ENCODE data around the gene FRA10AC1. TPM values are rescaled to one million over a fixed set of nuclear protein-coding genes. Genes with fewer than 3 reads are reported as not detected.

FRA10AC1 gene
- total and polyA plus RNA-seq, 2 of the 4 experiments (the other 2 are of a cell fraction): 1.6 to 4.9 TPM

- TF ChIP-seq CHD1 (IDR thresholded peaks at IDR 0.05; ENCODE audit: low read depth, low read length) (no peak), MAFK (IDR thresholded peaks at IDR 0.05; ENCODE audit: low read depth, low read length) (no peak), FOS (IDR thresholded peaks at IDR 0.05; ENCODE audit: low read depth, low read length) (no peak), RAD21 (IDR thresholded peaks at IDR 0.05; ENCODE audit: low read length) (no peak), RFX5 (IDR thresholded peaks at IDR 0.05; ENCODE audit: low read depth, low read length) (no peak), ELK1 (IDR thresholded peaks at IDR 0.05; ENCODE audit: borderline replicate concordance, low read depth, low read length) (no peak), MAZ (IDR thresholded peaks at IDR 0.05; ENCODE audit: borderline replicate concordance, low read depth, low read length) (no peak), SMC3 (IDR thresholded peaks at IDR 0.05; ENCODE audit: low read depth, low read length) (no peak), RCOR1 (IDR thresholded peaks at IDR 0.05; ENCODE audit: insufficient replicate concordance, low read length) (no peak), MXI1 (IDR thresholded peaks at IDR 0.05; ENCODE audit: borderline replicate concordance, low read depth, low read length) (no peak)
- TF ChIP-seq, protein P1, sequence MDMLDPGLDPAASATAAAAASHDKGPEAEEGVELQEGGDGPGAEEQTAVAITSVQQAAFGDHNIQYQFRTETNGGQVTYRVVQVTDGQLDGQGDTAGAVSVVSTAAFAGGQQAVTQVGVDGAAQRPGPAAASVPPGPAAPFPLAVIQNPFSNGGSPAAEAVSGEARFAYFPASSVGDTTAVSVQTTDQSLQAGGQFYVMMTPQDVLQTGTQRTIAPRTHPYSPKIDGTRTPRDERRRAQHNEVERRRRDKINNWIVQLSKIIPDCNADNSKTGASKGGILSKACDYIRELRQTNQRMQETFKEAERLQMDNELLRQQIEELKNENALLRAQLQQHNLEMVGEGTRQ (IDR thresholded peaks at IDR 0.05; ENCODE audit: low read depth, low read length): no peak
- H3K4ac ChIP-seq (ENCODE audit: low read depth, low read length): no peak overlapping the region
- intact Hi-C loops (cut with micrococcal nuclease) (no loop called here), dilution Hi-C loops (cut with HindIII; ENCODE audit: low sequenced_read_pairs, unreplicated experiment) (no loop called here), in situ Hi-C loops (cut with MboI; ENCODE audit: low sequenced_read_pairs) (no loop called here)
- no peak overlapping the region for H3K56ac ChIP-seq (ENCODE audit: extremely low read depth, insufficient read depth, low read length)
- no peak overlapping the region for H4K91ac ChIP-seq (ENCODE audit: insufficient read depth, low read depth, low read length)
- DNase-seq: no peak
- no peaks in the 10 kb centered on the region for H3K9me3 ChIP-seq (ENCODE audit: control insufficient read depth, insufficient read depth, low read length)
- H4K20me1 ChIP-seq (ENCODE audit: insufficient read depth, low read length): no peaks in the 10 kb centered on the region
- H3K4me1 ChIP-seq (ENCODE audit: control insufficient read depth, insufficient read depth, low read length): no peaks in the 10 kb centered on the region
- ChIA-PET POLR2A (ENCODE audit: unreplicated experiment) (no interaction called here), CTCF (no interaction called here)
- H2BK15ac ChIP-seq (ENCODE audit: low read depth, low read length): no peak overlapping the region
- H3K4me3 ChIP-seq (ENCODE audit: insufficient read depth, low read depth, low read length): no peak overlapping the region
- no peak overlapping the region for H3K18ac ChIP-seq (ENCODE audit: low read depth, low read length)
- H3K9ac ChIP-seq (ENCODE audit: low read depth, low read length): no peak overlapping the region
- H3K9me1 ChIP-seq (ENCODE audit: insufficient read depth, low read length): no peaks in the 10 kb centered on the region
- H3K27me3 ChIP-seq (ENCODE audit: control insufficient read depth, insufficient read depth, low read length): peaks cover 15% of the 10 kb centered on the region
- no peak overlapping the region for H3K4me2 ChIP-seq (ENCODE audit: low read depth, low read length)
- WGBS, 2 experiments (ENCODE audit: extremely low coverage in 2 of 2, insufficient read length in 1 of 2): 69% methylated on average over 4 of the region's 7 CpGs; no CpG with 5 or more reads in 1 of the 2 experiments
- ATAC-seq (ENCODE audit: low read depth): no peak
- no peaks in the 10 kb centered on the region for H3K36me3 ChIP-seq (ENCODE audit: control insufficient read depth, insufficient read depth, low read length)
- no peak overlapping the region for H2BK5ac ChIP-seq (ENCODE audit: low read depth, low read length, poor library complexity, severe bottlenecking)
- H2BK20ac ChIP-seq (ENCODE audit: low read depth, low read length): no peak overlapping the region
- no TSS peak for BruUV-seq (replicated peaks)
- no peak overlapping the region for H2AK9ac ChIP-seq (replicated peaks; ENCODE audit: low read depth, low read length, poor library complexity)
- H4K8ac ChIP-seq (ENCODE audit: low read depth in 2 of 2, low read length in 2 of 2): no peak overlapping the region
- H3K23ac ChIP-seq (ENCODE audit: low read depth, low read length): no peak overlapping the region
- H2AK5ac ChIP-seq (ENCODE audit: low read depth, low read length): no peak overlapping the region
- H4K5ac ChIP-seq (ENCODE audit: low read depth, low read length): no peak overlapping the region
- H2AFZ ChIP-seq (replicated peaks; ENCODE audit: low read length, poor library complexity): no peak overlapping the region
- no peaks in the 10 kb centered on the region for H3K79me1 ChIP-seq (ENCODE audit: low read depth in 1 of 2, low read length in 2 of 2)
- H2BK120ac ChIP-seq (ENCODE audit: low read depth, low read length): no peak overlapping the region
- H3K14ac ChIP-seq (replicated peaks; ENCODE audit: low read depth, low read length): no peak overlapping the region
- H3K27ac ChIP-seq (ENCODE audit: insufficient read depth, low read length): no peak overlapping the region
Observed at GRCh38 chr10:93639791-93640190, 62.6 kb downstream of the FRA10AC1 start.
